ENCODE measurements around the gene TPI1.

- no peak for TF ChIP-seq CTCF (IDR thresholded peaks at IDR 0.05; ENCODE audit: low read depth, low read length, missing input control)
- TF ChIP-seq ATF3 (IDR thresholded peaks at IDR 0.05): no peak
- no peak for TF ChIP-seq MAX (IDR thresholded peaks at IDR 0.05)
- no peak for TF ChIP-seq RAD21 (IDR thresholded peaks at IDR 0.05)
- TF ChIP-seq YY1 (IDR thresholded peaks at IDR 0.05): no peak
- no peak for TF ChIP-seq HNF4G (IDR thresholded peaks at IDR 0.05)
- no peak for TF ChIP-seq HNF4A (conservative IDR thresholded peaks at IDR 0.05)
- TF ChIP-seq TAF1 (conservative IDR thresholded peaks at IDR 0.05): no peak
- TF ChIP-seq NR2F2 (IDR thresholded peaks at IDR 0.05): no peak
- no peak for TF ChIP-seq SP1 (IDR thresholded peaks at IDR 0.05)
- no peak for TF ChIP-seq JUND (IDR thresholded peaks at IDR 0.05)
- no peak for TF ChIP-seq FOXA1 (IDR thresholded peaks at IDR 0.05)
- TF ChIP-seq REST (IDR thresholded peaks at IDR 0.05): no peak
- no peak for TF ChIP-seq GABPA (IDR thresholded peaks at IDR 0.05 in 1 of 2, conservative IDR thresholded peaks at IDR 0.05 in 1 of 2)
Observed at GRCh38 chr12:6826734-6827436, 40.4 kb upstream of the TPI1 start.

All from liver (tissue), 3 donors.